Skeletal muscle satellite cell (primary cell): ENCODE measurements around the gene RRP1.
"Not testable (repeated sequence)": the region's sequence is repeated elsewhere in the genome, so short reads cannot be mapped to it uniquely, and the experiment has no call there.

Experiments used
- H3K27me3 ChIP-seq: 2 replicates; pipeline ENCODE4 v1.7.0; 2013; ENCODE audit warnings: low read length; ENCODE audit not compliant: control insufficient read depth, insufficient read depth
- H3K36me3 ChIP-seq: 2 replicates; pipeline ENCODE4 v1.7.0; 2013; ENCODE audit warnings: mild to moderate bottlenecking, control low read depth, low read length; ENCODE audit not compliant: insufficient read depth
- H3K4me1 ChIP-seq: 2 replicates; pipeline ENCODE4 v1.7.0; 2013; ENCODE audit warnings: low read length; ENCODE audit not compliant: control insufficient read depth, insufficient read depth
- H3K4me2 ChIP-seq: 2 replicates; pipeline ENCODE4 v1.7.0; 2013; ENCODE audit warnings: mild to moderate bottlenecking, low read length
- H3K4me3 ChIP-seq: 2 replicates; pipeline ENCODE4 v1.7.0; 2013; ENCODE audit warnings: low read length
- H3K9ac ChIP-seq: 2 replicates; pipeline ENCODE4 v1.7.0; 2013; ENCODE audit warnings: mild to moderate bottlenecking, low read depth, low read length, moderate library complexity
- H3K9me3 ChIP-seq: replicated peaks from 2 replicates; pipeline ENCODE4 v1.7.0; 2013; ENCODE audit warnings: mild to moderate bottlenecking, control low read depth, low read length

The RRP1 gene

GRCh38 chr21:43816611-43817071 is 27.3 kb downstream of the RRP1 start:
- no peaks in the 10 kb centered on the region for H3K27me3 ChIP-seq
- peaks cover 11% of the 10 kb centered on the region for H3K4me1 ChIP-seq
- no peak overlapping the region for H3K4me2 ChIP-seq
- H3K4me3 ChIP-seq, result no peak overlapping the region
- peaks cover 9% of the 10 kb centered on the region for H3K9me3 ChIP-seq
- no peaks in the 10 kb centered on the region for H3K36me3 ChIP-seq
- H3K9ac ChIP-seq, result no peak overlapping the region

- peaks cover 3% of the 10 kb centered on the region for H3K4me1 ChIP-seq
- no peak overlapping the region for H3K9ac ChIP-seq
- H3K9me3 ChIP-seq, result peaks cover 9% of the 10 kb centered on the region
- H3K36me3 ChIP-seq, result no peaks in the 10 kb centered on the region
- no peak overlapping the region for H3K4me2 ChIP-seq
- no peaks in the 10 kb centered on the region for H3K27me3 ChIP-seq
- no peak overlapping the region for H3K4me3 ChIP-seq
Observed at GRCh38 chr21:43817157-43818086, 28.0 kb downstream of the RRP1 start.

DNA sequence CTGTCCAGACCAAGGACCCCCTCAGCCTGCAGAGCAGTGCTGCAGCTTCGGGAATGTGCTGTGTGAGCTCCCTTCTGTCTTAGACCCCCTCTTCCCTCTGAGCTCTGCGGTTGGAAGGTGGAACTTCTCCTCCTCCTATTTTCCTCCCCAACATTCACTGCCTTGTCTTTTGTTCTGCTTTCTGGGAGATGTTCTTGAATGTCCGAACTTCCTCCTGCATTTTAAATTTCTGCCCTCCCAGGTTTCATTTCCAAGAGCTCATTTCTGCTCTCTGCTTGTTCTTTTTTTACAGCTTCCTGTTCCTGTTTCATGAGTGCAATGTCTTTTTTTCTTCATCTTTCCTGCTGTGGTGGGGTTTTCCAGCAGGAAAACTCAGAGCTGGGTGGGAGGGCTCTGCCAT is 29.3 kb downstream of the RRP1 start:
- no peaks in the 10 kb centered on the region for H3K36me3 ChIP-seq
- H3K9me3 ChIP-seq, result peaks cover 9% of the 10 kb centered on the region
- H3K4me2 ChIP-seq, result no peak overlapping the region
- H3K4me1 ChIP-seq, result no peaks in the 10 kb centered on the region
- no peak overlapping the region for H3K4me3 ChIP-seq
- no peaks in the 10 kb centered on the region for H3K27me3 ChIP-seq
- H3K9ac ChIP-seq, result no peak overlapping the region

DNA sequence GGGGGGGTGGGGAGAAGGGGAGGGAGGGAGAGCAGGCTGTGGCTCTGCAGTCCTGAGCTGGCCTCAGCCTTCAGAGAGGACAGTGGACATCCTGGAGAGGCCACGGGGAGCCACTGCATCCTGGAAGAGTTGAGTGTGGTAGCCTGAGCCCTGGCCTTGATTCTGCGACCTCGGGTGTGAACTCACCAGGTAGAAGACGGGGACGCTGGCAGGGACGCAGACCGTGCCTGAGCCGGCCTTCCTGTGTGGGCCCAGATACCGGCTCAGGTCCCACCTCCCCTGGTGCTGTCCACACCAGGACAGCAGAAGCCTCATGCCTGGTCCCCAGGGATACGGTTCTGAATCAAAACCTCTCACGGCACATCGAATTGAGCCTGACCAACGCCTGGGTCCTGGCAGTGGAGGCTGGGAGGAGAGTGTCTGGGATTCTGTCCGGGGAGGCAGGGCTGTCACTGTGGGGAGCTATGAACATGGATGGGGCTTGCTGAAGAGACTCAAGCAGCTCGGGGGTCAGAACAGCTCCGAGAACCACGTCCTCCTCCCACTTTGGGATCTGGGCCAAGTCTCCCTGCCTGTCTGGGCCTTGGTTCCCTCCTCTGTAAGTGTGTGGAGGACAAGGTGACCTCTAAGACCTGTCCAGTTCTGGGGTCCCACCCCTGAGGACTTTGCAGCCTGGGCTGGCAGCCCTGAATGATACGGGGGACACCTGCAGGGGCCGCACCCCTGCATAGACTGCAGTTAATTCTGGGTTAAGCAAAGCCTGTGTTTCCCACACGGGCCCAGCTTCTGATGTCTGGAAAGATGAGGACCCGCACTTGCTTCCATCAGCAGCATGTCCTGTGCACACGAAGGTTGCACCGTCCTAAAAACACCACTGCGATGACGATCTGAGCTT is 30.4 kb downstream of the RRP1 start:
- no peak overlapping the region for H3K9ac ChIP-seq
- H3K4me1 ChIP-seq, result peaks cover 8% of the 10 kb centered on the region
- no peaks in the 10 kb centered on the region for H3K36me3 ChIP-seq
- H3K4me2 ChIP-seq, result no peak overlapping the region
- H3K4me3 ChIP-seq, result no peak overlapping the region
- no peaks in the 10 kb centered on the region for H3K27me3 ChIP-seq
- H3K9me3 ChIP-seq, result peaks cover 9% of the 10 kb centered on the region

DNA sequence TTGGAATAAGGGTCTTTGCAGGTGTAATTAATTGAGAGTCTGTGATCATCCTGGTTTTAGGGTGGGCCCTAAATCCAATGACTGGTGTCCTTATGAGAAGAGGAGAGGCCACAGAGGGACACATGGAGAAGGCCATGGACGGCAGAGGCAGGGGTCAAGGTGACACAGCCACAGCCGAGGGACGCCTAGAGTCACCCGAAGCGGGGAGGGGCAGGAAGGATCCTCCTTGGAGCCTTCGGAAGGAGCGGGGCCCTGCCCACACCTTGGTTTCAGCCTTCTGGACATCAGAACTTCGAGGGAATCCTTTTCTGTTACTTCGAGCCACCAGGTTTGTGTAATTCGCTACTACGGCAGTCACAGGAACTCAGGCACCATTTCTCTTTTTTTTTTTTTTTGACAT is 31.1 kb downstream of the RRP1 start:
- Histone ChIP-seq H3K27me3 (no peaks in the 10 kb centered on the region), H3K4me1 (peaks cover 11% of the 10 kb centered on the region), H3K9ac (no peak overlapping the region), H3K4me3 (no peak overlapping the region), H3K4me2 (no peak overlapping the region), H3K9me3 (peaks cover 9% of the 10 kb centered on the region), H3K36me3 (no peaks in the 10 kb centered on the region)

GRCh38 chr21:43822166-43822565 is 32.8 kb downstream of the RRP1 start:
- not testable (repeated sequence) for H3K9me3 ChIP-seq, H3K36me3 ChIP-seq, H3K9ac ChIP-seq, H3K4me3 ChIP-seq, H3K27me3 ChIP-seq, H3K4me2 ChIP-seq
- H3K4me1 ChIP-seq, result peaks cover 15% of the 10 kb centered on the region

- peaks cover 15% of the 10 kb centered on the region for H3K4me1 ChIP-seq
- not testable (repeated sequence) for H3K9ac ChIP-seq, H3K27me3 ChIP-seq, H3K9me3 ChIP-seq, H3K4me2 ChIP-seq, H3K36me3 ChIP-seq, H3K4me3 ChIP-seq
Observed at GRCh38 chr21:43822741-43823140, 33.4 kb downstream of the RRP1 start.

DNA sequence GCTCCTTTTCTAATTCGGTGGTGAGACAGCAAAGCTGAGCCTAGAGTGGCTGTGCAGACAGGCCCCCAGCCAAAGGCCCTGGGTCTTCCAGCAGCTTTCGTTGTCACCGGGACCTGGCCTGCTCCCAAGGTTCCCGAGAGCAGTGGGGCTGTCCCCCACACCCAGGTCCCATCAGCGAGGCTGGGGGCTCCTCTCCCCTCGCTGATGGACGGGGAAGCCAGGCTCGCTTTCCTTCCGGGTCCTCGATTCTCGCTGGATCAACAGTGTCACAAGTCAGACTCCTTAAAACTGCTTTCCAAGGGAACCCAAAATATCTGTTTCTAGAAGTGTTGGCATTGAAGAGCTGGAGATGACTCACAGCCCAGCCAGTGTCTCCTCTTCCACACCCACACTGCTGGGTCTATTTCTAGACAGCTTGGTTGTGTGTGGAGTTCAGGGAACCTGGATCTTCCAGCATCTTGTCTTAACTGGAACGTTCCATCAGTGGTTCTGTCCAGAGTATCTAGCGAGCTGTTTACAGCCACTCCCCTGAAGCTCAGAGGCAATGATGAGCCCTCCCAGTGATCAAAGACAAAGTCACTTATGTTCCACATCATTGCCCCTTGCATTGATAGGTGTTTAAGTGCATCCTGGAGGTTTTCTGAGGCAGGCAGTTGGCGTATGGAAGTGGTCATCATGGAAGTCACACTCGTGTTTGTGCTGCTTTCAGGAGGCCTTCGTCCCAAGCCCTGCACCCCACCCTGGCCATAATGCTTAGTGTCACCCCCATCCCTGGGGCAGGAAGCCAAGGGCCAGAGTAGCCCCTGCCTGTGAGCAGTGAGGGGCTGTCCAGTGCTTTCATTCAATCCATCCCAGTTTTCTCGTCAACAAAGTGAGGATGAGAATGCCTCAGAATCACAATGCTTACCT is 35.2 kb downstream of the RRP1 start:
- Histone ChIP-seq H3K4me3 (no peak overlapping the region), H3K4me1 (peaks cover 15% of the 10 kb centered on the region), H3K9ac (no peak overlapping the region), H3K4me2 (no peak overlapping the region), H3K27me3 (peaks cover 7% of the 10 kb centered on the region), H3K36me3 (no peaks in the 10 kb centered on the region), H3K9me3 (no peaks in the 10 kb centered on the region)

- Histone ChIP-seq H3K9me3 (no peaks in the 10 kb centered on the region), H3K4me1 (peaks cover 15% of the 10 kb centered on the region), H3K36me3 (no peaks in the 10 kb centered on the region), H3K4me2 (no peak overlapping the region), H3K4me3 (no peak overlapping the region), H3K9ac (no peak overlapping the region), H3K27me3 (peaks cover 10% of the 10 kb centered on the region)
Observed at GRCh38 chr21:43825242-43825935, 36.0 kb downstream of the RRP1 start.

- peaks cover 15% of the 10 kb centered on the region for H3K4me1 ChIP-seq
- peaks cover 17% of the 10 kb centered on the region for H3K27me3 ChIP-seq
- H3K36me3 ChIP-seq, result no peaks in the 10 kb centered on the region
- no peak overlapping the region for H3K9ac ChIP-seq
- H3K4me3 ChIP-seq, result no peak overlapping the region
- no peak overlapping the region for H3K4me2 ChIP-seq
- no peaks in the 10 kb centered on the region for H3K9me3 ChIP-seq
Observed at GRCh38 chr21:43825936-43826622, 36.7 kb downstream of the RRP1 start.
